Liver (tissue), 9 donors: ENCODE data around the gene HCFC1R1. TPM values are rescaled to one million over a fixed set of nuclear protein-coding genes. Genes with fewer than 3 reads are reported as not detected.

Experiments
- DNase-seq: peaks from one replicate; pipeline ENCODE4 v3.0.0-alpha.2; 2017; ENCODE audit warnings: low spot score
- H3K27ac ChIP-seq, 2 donors: one replicate each; pipeline ENCODE4 v1.7.0; 2013; ENCODE audit warnings: inconsistent platforms in 2 of 2, low read length in 2 of 2, control low read depth in 1 of 2, low read depth in 1 of 2, mild to moderate bottlenecking in 1 of 2
- H3K27me3 ChIP-seq, 4 donors: one replicate each; pipeline versions ENCODE4 v1.6.1 to v1.7.0; 2013; ENCODE audit warnings: low read length in 3 of 4, inconsistent platforms in 1 of 4, mild to moderate bottlenecking in 1 of 4, moderate library complexity in 1 of 4; ENCODE audit not compliant: control insufficient read depth in 4 of 4, insufficient read depth in 4 of 4
- H3K36me3 ChIP-seq, 4 donors: one replicate each; pipeline versions ENCODE4 v1.6.1 to v1.7.0; 2013; ENCODE audit warnings: low read length in 3 of 4, mild to moderate bottlenecking in 3 of 4, low read depth in 1 of 4, moderate library complexity in 1 of 4; ENCODE audit not compliant: control insufficient read depth in 4 of 4, insufficient read depth in 3 of 4
- H3K4me1 ChIP-seq, 4 donors: one replicate each; pipeline versions ENCODE4 v1.6.1 to v1.7.0; 2013; ENCODE audit warnings: low read length in 3 of 4, mild to moderate bottlenecking in 3 of 4, moderate library complexity in 1 of 4; ENCODE audit not compliant: control insufficient read depth in 4 of 4, insufficient read depth in 4 of 4
- H3K4me3 ChIP-seq, 3 donors: one replicate each; pipeline versions ENCODE4 v1.6.1 to v1.7.0; 2013; ENCODE audit warnings: low read length in 3 of 3, control low read depth in 1 of 3, low read depth in 1 of 3, mild to moderate bottlenecking in 1 of 3
- H3K9ac ChIP-seq, 2 donors: one replicate each; pipeline ENCODE4 v1.7.0; 2013; ENCODE audit warnings: low read length in 2 of 2, mild to moderate bottlenecking in 2 of 2, moderate library complexity in 2 of 2, control low read depth in 1 of 2, low read depth in 1 of 2
- H3K9me3 ChIP-seq, 4 donors: one replicate each; pipeline versions ENCODE4 v1.6.1 to v1.7.0; 2013; ENCODE audit warnings: low read length in 3 of 4; ENCODE audit not compliant: control insufficient read depth in 4 of 4
- EGR1 ChIP-seq, 2 donors: IDR thresholded peaks; 2 replicates each; pipeline ENCODE4 v1.6.1; 2016 to 2018; ENCODE audit warnings: antibody characterized with exemption in 2 of 2, low read depth in 2 of 2
- FOXA1 ChIP-seq: IDR thresholded peaks from 2 replicates; pipeline ENCODE4 v1.6.1; 2016; ENCODE audit warnings: antibody characterized with exemption
- FOXA2 ChIP-seq: IDR thresholded peaks from 2 replicates; pipeline ENCODE4 v1.6.1; 2016; ENCODE audit warnings: antibody characterized with exemption
- GABPA ChIP-seq, 2 donors: IDR thresholded peaks in 1 of 2; conservative IDR thresholded peaks in 1 of 2; 2 replicates each; pipeline ENCODE4 v1.6.1; 2016; ENCODE audit warnings: antibody characterized with exemption in 2 of 2, mild to moderate bottlenecking in 1 of 2, moderate library complexity in 1 of 2
- HNF4A ChIP-seq, 2 donors: conservative IDR thresholded peaks; 2 replicates each; pipeline ENCODE4 v1.6.1; 2016; ENCODE audit warnings: antibody characterized with exemption in 2 of 2, mild to moderate bottlenecking in 2 of 2
- HNF4G ChIP-seq: IDR thresholded peaks from 2 replicates; pipeline ENCODE4 v1.6.1; 2016; ENCODE audit warnings: antibody characterized with exemption
- JUND ChIP-seq, 2 donors: IDR thresholded peaks; 2 replicates each; pipeline ENCODE4 v1.6.1; 2016; ENCODE audit warnings: antibody characterized with exemption in 2 of 2
- NR2F2 ChIP-seq: IDR thresholded peaks from 2 replicates; pipeline ENCODE4 v1.6.1; 2016; ENCODE audit warnings: antibody characterized with exemption
- RAD21 ChIP-seq, 2 donors: IDR thresholded peaks; 2 replicates each; pipeline ENCODE4 v1.6.1; 2016; ENCODE audit warnings: antibody characterized with exemption in 2 of 2, mild to moderate bottlenecking in 2 of 2
- RXRA ChIP-seq, 2 donors: IDR thresholded peaks; 2 replicates each; pipeline ENCODE4 v1.6.1; 2017 to 2018; ENCODE audit warnings: antibody characterized with exemption in 2 of 2, mild to moderate bottlenecking in 1 of 2
- SP1 ChIP-seq: IDR thresholded peaks from 2 replicates; pipeline ENCODE4 v1.6.1; 2018; ENCODE audit warnings: antibody characterized with exemption, mild to moderate bottlenecking
- TAF1 ChIP-seq: conservative IDR thresholded peaks from 2 replicates; pipeline ENCODE4 v1.6.1; 2016; ENCODE audit warnings: antibody characterized with exemption, mild to moderate bottlenecking
- YY1 ChIP-seq: IDR thresholded peaks from 2 replicates; pipeline ENCODE4 v1.6.1; 2016; ENCODE audit warnings: antibody characterized with exemption, mild to moderate bottlenecking
- WGBS: extraction: QIAGEN DNeasy Blood & Tissue Kit; methylation state at CpG from one replicate; pipeline ENCODE4 v1.1.7; 2013; 5-methylcytosine and 5-hydroxymethylcytosine counted together
- polyA plus RNA-seq, 2 donors: library from polyadenylated mRNA; stranded (reverse) in 1 of 2; unstranded in 1 of 2; fragments of 200-250 nt in 1 of 2; fragments of >200 nt in 1 of 2; fragmentation: Nextera tagmentation in 1 of 2; extraction: Ambion mirVana in 1 of 2; gene quantifications; one replicate each; pipeline versions ENCODE4 v1.2.1 to v1.2.3, GENCODE V29; 2013 to 2015
- total RNA-seq, 2 donors: library from RNA; depleted of rRNA; stranded (reverse); fragments of >200 nt; gene quantifications; one replicate each; pipeline ENCODE4 v1.2.3, GENCODE V29; 2014
- TF ChIP-seq, protein P1 (sequence below): IDR thresholded peaks from 2 replicates; pipeline ENCODE4 v1.6.1; 2016; ENCODE audit warnings: antibody characterized with exemption
- TF ChIP-seq, protein P2 (sequence below): IDR thresholded peaks from 2 replicates; pipeline ENCODE4 v1.6.1; 2016; ENCODE audit warnings: antibody characterized with exemption
- TF ChIP-seq, protein P3 (sequence below): IDR thresholded peaks from 2 replicates; pipeline ENCODE4 v1.6.1; 2016; ENCODE audit warnings: antibody characterized with exemption, mild to moderate bottlenecking
- TF ChIP-seq, protein P4 (sequence below): fragments of 150-350 bp; IDR thresholded peaks from 2 replicates; pipeline ENCODE4 v1.5.1; 2017; ENCODE audit warnings: improper control_type of control experiment, low read depth, low read length; ENCODE audit not compliant: missing input control
- TF ChIP-seq, protein P5 (sequence below): IDR thresholded peaks from 2 replicates; pipeline ENCODE4 v1.6.1; 2016; ENCODE audit warnings: antibody characterized with exemption
- donor health status: healthy.
- donor health status: healthy.
- donor health status: healthy.
- donor health status: healthy.
- donor health status: healthy.

Gene HCFC1R1
- total and polyA plus RNA-seq, 4 donors, result 1.4 to 17.6 (median 9.2) TPM

DNA sequence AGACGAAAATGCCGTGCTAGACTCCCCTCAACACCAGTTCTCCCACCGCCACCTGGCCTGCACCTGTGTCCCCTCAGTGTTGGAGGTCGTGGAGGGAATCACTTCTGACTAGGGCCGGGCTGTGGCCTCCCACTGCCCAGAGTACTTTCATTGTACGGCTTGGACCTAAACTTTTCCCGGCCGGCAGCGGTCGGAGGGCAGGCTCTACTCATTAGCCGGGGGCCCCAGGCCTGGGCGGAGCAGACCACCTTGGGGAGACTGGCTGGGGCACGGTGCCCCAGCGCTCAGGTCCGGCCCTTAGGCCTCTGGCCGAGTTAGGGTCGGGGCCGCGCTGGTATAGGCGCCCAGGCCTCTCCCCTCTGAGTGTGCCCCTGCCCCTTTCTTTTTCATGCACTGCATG lies 6.4 kb downstream of the HCFC1R1 start:
- Histone ChIP-seq H3K36me3 (no peaks in the 10 kb centered on the region), H3K4me1 (peaks cover 14 to 32% (median 23%) of the 10 kb centered on the region in 4 donors), H3K27ac (no peak overlapping the region), H3K27me3 (no peaks in the 10 kb centered on the region), H3K9me3 (no peaks in the 10 kb centered on the region), H3K9ac (no peak overlapping the region), H3K4me3 (no peak overlapping the region)
- 84% methylated on average over 20 of the region's 20 CpGs for WGBS
- no peak for TF ChIP-seq RXRA (IDR thresholded peaks at IDR 0.05)
- TF ChIP-seq, protein P1, sequence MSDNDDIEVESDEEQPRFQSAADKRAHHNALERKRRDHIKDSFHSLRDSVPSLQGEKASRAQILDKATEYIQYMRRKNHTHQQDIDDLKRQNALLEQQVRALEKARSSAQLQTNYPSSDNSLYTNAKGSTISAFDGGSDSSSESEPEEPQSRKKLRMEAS, result no peak
- TF ChIP-seq FOXA2, result no peak
- no peak for TF ChIP-seq JUND (IDR thresholded peaks at IDR 0.05)
- no peak for TF ChIP-seq HNF4G
- TF ChIP-seq, protein P2, sequence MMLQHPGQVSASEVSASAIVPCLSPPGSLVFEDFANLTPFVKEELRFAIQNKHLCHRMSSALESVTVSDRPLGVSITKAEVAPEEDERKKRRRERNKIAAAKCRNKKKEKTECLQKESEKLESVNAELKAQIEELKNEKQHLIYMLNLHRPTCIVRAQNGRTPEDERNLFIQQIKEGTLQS, result no peak
- TF ChIP-seq, protein P3, sequence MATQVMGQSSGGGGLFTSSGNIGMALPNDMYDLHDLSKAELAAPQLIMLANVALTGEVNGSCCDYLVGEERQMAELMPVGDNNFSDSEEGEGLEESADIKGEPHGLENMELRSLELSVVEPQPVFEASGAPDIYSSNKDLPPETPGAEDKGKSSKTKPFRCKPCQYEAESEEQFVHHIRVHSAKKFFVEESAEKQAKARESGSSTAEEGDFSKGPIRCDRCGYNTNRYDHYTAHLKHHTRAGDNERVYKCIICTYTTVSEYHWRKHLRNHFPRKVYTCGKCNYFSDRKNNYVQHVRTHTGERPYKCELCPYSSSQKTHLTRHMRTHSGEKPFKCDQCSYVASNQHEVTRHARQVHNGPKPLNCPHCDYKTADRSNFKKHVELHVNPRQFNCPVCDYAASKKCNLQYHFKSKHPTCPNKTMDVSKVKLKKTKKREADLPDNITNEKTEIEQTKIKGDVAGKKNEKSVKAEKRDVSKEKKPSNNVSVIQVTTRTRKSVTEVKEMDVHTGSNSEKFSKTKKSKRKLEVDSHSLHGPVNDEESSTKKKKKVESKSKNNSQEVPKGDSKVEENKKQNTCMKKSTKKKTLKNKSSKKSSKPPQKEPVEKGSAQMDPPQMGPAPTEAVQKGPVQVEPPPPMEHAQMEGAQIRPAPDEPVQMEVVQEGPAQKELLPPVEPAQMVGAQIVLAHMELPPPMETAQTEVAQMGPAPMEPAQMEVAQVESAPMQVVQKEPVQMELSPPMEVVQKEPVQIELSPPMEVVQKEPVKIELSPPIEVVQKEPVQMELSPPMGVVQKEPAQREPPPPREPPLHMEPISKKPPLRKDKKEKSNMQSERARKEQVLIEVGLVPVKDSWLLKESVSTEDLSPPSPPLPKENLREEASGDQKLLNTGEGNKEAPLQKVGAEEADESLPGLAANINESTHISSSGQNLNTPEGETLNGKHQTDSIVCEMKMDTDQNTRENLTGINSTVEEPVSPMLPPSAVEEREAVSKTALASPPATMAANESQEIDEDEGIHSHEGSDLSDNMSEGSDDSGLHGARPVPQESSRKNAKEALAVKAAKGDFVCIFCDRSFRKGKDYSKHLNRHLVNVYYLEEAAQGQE, result no peak
- no peak for DNase-seq

DNA sequence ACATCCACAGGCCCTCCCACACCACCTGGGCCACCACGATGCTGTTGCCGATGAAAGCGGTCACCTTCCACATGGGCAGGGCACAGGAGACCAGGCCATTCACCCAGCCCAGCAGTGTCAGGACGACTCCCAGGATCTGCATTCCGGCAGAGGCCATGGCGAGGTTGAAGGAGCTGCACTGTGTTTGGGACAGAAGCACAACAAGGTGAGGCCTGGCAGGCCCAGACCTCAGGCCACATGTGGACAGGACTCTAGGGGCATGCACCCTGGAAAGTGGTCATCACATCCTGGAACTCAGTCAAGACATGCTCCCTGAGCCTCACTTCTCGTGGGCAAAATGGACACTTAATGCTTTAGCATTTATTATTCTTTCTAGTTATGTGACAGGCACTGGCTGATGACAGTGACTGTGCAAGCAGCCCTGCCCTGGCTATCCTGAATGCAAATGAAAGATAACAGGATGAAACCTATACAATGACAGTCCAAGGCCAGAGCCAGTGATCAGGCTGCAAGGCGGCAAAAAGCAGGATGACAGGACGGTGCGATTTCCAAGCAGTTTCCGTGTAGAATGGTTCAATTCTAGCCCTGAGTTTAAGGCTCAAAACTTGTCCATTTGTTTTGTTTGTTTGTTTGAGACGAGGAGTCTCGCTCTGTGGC lies 7.7 kb downstream of the HCFC1R1 start:
- Histone ChIP-seq H3K27ac (no peak overlapping the region), H3K9ac (no peak overlapping the region), H3K36me3 (no peaks in the 10 kb centered on the region), H3K9me3 (no peaks in the 10 kb centered on the region), H3K4me1 (peaks cover 6 to 32% (median 15%) of the 10 kb centered on the region in 4 donors), H3K27me3 (no peaks in the 10 kb centered on the region), H3K4me3 (no peak overlapping the region)
- no peak for DNase-seq
- 91% methylated on average over 13 of the region's 13 CpGs for WGBS
- TF ChIP-seq RXRA (IDR thresholded peaks at IDR 0.05), result no peak
- TF ChIP-seq FOXA2, result no peak
- TF ChIP-seq, protein P4, sequence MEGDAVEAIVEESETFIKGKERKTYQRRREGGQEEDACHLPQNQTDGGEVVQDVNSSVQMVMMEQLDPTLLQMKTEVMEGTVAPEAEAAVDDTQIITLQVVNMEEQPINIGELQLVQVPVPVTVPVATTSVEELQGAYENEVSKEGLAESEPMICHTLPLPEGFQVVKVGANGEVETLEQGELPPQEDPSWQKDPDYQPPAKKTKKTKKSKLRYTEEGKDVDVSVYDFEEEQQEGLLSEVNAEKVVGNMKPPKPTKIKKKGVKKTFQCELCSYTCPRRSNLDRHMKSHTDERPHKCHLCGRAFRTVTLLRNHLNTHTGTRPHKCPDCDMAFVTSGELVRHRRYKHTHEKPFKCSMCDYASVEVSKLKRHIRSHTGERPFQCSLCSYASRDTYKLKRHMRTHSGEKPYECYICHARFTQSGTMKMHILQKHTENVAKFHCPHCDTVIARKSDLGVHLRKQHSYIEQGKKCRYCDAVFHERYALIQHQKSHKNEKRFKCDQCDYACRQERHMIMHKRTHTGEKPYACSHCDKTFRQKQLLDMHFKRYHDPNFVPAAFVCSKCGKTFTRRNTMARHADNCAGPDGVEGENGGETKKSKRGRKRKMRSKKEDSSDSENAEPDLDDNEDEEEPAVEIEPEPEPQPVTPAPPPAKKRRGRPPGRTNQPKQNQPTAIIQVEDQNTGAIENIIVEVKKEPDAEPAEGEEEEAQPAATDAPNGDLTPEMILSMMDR, result no peak
- TF ChIP-seq, protein P2, result no peak
- TF ChIP-seq SP1, result no peak
- no peak for TF ChIP-seq HNF4A (conservative IDR thresholded peaks at IDR 0.05)
- no peak for TF ChIP-seq NR2F2
- no peak for TF ChIP-seq HNF4G
- TF ChIP-seq TAF1, result no peak
- no peak for TF ChIP-seq FOXA1
- no peak for TF ChIP-seq RAD21 (IDR thresholded peaks at IDR 0.05)
- TF ChIP-seq, protein P1, result no peak
- no peak for TF ChIP-seq JUND (IDR thresholded peaks at IDR 0.05)
- TF ChIP-seq, protein P5, sequence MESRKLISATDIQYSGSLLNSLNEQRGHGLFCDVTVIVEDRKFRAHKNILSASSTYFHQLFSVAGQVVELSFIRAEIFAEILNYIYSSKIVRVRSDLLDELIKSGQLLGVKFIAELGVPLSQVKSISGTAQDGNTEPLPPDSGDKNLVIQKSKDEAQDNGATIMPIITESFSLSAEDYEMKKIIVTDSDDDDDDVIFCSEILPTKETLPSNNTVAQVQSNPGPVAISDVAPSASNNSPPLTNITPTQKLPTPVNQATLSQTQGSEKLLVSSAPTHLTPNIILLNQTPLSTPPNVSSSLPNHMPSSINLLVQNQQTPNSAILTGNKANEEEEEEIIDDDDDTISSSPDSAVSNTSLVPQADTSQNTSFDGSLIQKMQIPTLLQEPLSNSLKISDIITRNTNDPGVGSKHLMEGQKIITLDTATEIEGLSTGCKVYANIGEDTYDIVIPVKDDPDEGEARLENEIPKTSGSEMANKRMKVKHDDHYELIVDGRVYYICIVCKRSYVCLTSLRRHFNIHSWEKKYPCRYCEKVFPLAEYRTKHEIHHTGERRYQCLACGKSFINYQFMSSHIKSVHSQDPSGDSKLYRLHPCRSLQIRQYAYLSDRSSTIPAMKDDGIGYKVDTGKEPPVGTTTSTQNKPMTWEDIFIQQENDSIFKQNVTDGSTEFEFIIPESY, result no peak
- TF ChIP-seq GABPA (IDR thresholded peaks at IDR 0.05 in 1 of 2, conservative IDR thresholded peaks at IDR 0.05 in 1 of 2), result no peak
- TF ChIP-seq EGR1 (IDR thresholded peaks at IDR 0.05; ENCODE audit: low read depth in 2 of 2), result no peak
- TF ChIP-seq, protein P3, result no peak
- no peak for TF ChIP-seq YY1
